ENCODE data around the gene SCRT2. TPM values are rescaled to one million over a fixed set of nuclear protein-coding genes. Genes with fewer than 3 reads are reported as not detected.

Gene SCRT2
- total RNA-seq, 1 donor from 2014 or later = not detected

DNA sequence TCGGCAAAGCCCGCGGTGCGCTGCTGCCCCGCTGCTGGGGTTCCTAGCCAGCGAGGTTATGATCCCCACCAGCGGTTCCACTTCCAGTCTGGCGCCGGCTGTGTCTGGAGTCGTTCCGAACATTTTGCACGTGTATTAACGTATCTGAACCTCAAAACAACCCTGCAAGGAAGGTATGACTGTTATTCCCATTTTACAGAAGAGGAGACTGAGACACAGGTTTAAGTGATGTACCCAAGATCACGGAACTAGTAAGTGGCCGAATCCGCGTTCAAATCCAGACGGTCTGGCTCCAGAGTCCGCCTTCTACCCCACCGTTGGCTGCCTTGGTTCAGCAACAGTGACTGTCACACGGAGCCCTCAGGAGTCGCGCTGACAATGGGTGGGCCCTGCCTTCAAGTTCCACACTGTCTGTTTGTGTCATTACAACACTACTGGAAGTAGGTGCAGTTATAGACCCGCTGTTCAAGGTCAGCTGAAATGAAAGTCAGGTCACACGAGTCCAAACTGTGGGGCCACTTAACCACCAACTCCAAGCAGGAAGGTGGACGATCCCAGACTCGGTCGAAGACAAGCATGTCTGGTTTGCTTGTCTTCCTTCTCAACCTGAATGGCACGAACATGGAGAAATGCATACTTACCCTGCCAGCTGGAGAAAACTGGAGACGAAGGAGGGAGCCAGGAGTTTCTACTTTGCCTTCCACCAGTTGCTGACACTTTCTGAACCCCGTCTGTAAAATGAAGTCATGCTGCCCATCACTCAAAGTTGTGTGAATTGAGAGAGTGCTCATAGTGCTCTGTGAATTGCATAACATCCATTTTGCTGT is 21.8 kb downstream of the SCRT2 start:
- Mint-ChIP-seq H3K4me1 (ENCODE audit: low read depth, unreplicated experiment) (peaks cover 12% of the 10 kb centered on the region), H3K27ac (ENCODE audit: unreplicated experiment) (peak overlapping the region; percentile 84), H3K27me3 (ENCODE audit: low read depth, unreplicated experiment) (peaks cover 10% of the 10 kb centered on the region), H3K4me3 (ENCODE audit: unreplicated experiment) (peak overlapping the region; percentile 79), H3K9me3 (ENCODE audit: unreplicated experiment) (no peaks in the 10 kb centered on the region), H3K36me3 (ENCODE audit: low read depth, unreplicated experiment) (peaks cover 12% of the 10 kb centered on the region)
- peak overlapping the region; percentile 93 for H3K9ac ChIP-seq (ENCODE audit: low read length)
- peak overlapping the region; percentile 39 for H3K27ac ChIP-seq (ENCODE audit: low read depth, low read length)
- H4K20me1 ChIP-seq (ENCODE audit: insufficient read depth, low read length) = peaks cover 37% of the 10 kb centered on the region
- H3K36me3 ChIP-seq (ENCODE audit: insufficient read depth, low read length) = peaks cover 3% of the 10 kb centered on the region
- peaks cover 6% of the 10 kb centered on the region for H3K27me3 ChIP-seq (ENCODE audit: insufficient read depth, low read length)
- no peaks in the 10 kb centered on the region for H3K9me3 ChIP-seq (ENCODE audit: insufficient read depth, low read depth, low read length)
- H2AFZ ChIP-seq (ENCODE audit: low read depth, low read length) = peak overlapping the region; percentile 80
- no peak for FAIRE-seq
- DNase-seq (ENCODE audit: low read depth) = no peak
- peak overlapping the region; percentile 50 for H3K4me3 ChIP-seq (ENCODE audit: insufficient read depth, low read depth, low read length)
- TF ChIP-seq CTCF (IDR thresholded peaks at IDR 0.05; ENCODE audit: insufficient read depth, low read depth, low read length) (no peak), EZH2 (IDR thresholded peaks at IDR 0.05; ENCODE audit: insufficient read depth, low read length) (no peak)
- peak overlapping the region; percentile 95 for H3K4me2 ChIP-seq (ENCODE audit: low read length)
- H3K79me2 ChIP-seq (ENCODE audit: insufficient read depth, low read length) = peaks cover 41% of the 10 kb centered on the region
- peaks cover 15% of the 10 kb centered on the region for H3K4me1 ChIP-seq (ENCODE audit: insufficient read depth, low read length)

DNA sequence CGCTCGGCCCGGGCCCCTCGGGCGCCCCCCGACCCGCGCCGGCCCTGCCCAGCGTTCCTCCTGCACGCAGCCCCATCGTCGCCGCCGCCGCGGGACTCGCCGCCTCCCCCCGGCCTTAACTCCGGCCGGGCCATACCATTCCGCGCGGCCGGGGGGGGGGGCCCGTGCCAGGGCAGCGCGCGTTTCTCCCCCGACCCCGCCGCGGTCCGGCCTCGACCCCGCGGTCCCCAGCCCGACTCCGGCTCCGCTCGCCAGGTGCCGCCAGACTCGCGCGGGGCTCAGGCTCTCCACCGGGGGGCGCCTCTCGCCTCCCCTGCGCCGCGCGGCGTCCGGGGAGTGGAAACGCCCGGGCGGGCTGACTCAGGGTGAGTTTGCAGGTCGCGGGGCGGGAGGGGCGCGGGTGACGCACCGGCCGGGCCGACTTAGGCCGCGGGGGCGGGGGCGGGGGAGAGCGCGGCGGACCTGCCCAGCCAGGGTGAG is 22.5 kb downstream of the SCRT2 start, which contains the start of gene SRXN1:
Gene SRXN1 (minus strand): TSS at position 91 of the 480 bp plus-strand sequence. CDS start 15 bp downstream, at position 76.
- peak within 1 kb of the TSS; percentile 84 for H3K27ac Mint-ChIP-seq (ENCODE audit: unreplicated experiment)

More for the DNA sequence above, 22.5 kb downstream of the SCRT2 start, which contains the start of gene SRXN1:
- H3K9me3 Mint-ChIP-seq (ENCODE audit: unreplicated experiment) = no peaks in the 10 kb centered on the region
- H4K20me1 ChIP-seq (ENCODE audit: insufficient read depth, low read length) = peaks cover 43% of the 10 kb centered on the region
- peak; percentile 86 for DNase-seq (ENCODE audit: low read depth)
- H3K4me1 Mint-ChIP-seq (ENCODE audit: low read depth, unreplicated experiment) = peaks cover 6% of the 10 kb centered on the region
- peaks cover 8% of the 10 kb centered on the region for H3K36me3 ChIP-seq (ENCODE audit: insufficient read depth, low read length)
- H3K79me2 ChIP-seq (ENCODE audit: insufficient read depth, low read length) = peaks cover 47% of the 10 kb centered on the region
- H3K9me3 ChIP-seq (ENCODE audit: insufficient read depth, low read depth, low read length) = no peaks in the 10 kb centered on the region
- FAIRE-seq = no peak
- peak within 1 kb of the TSS; percentile 80 for H2AFZ ChIP-seq (ENCODE audit: low read depth, low read length)
- peak within 1 kb of the TSS; percentile 87 for H3K27ac ChIP-seq (ENCODE audit: low read depth, low read length)
- H3K36me3 Mint-ChIP-seq (ENCODE audit: low read depth, unreplicated experiment) = peaks cover 18% of the 10 kb centered on the region
- peak within 1 kb of the TSS; percentile 93 for H3K9ac ChIP-seq (ENCODE audit: low read length)
- TF ChIP-seq CTCF (IDR thresholded peaks at IDR 0.05; ENCODE audit: insufficient read depth, low read depth, low read length) (no peak), EZH2 (IDR thresholded peaks at IDR 0.05; ENCODE audit: insufficient read depth, low read length) (no peak)
- peak within 1 kb of the TSS; percentile 97 for H3K4me3 ChIP-seq (ENCODE audit: insufficient read depth, low read depth, low read length)
- peak within 1 kb of the TSS; percentile 85 for H3K4me3 Mint-ChIP-seq (ENCODE audit: unreplicated experiment)
- peak within 1 kb of the TSS; percentile 95 for H3K4me2 ChIP-seq (ENCODE audit: low read length)
- H3K27me3 ChIP-seq (ENCODE audit: insufficient read depth, low read length) = peaks cover 3% of the 10 kb centered on the region
- H3K27me3 Mint-ChIP-seq (ENCODE audit: low read depth, unreplicated experiment) = peaks cover 10% of the 10 kb centered on the region
- H3K4me1 ChIP-seq (ENCODE audit: insufficient read depth, low read length) = peaks cover 15% of the 10 kb centered on the region

Measured in astrocyte (in vitro differentiated cells and primary cell).